Liver (tissue), 9 donors: ENCODE data around the gene RAB15. TPM values are rescaled to one million over a fixed set of nuclear protein-coding genes. Genes with fewer than 3 reads are reported as not detected.

Experiments
- DNase-seq: peaks from one replicate; pipeline ENCODE4 v3.0.0-alpha.2; 2017; ENCODE audit warnings: low spot score
- H3K27ac ChIP-seq, 2 donors: one replicate each; pipeline ENCODE4 v1.7.0; 2013; ENCODE audit warnings: inconsistent platforms in 2 of 2, low read length in 2 of 2, control low read depth in 1 of 2, low read depth in 1 of 2, mild to moderate bottlenecking in 1 of 2
- H3K27me3 ChIP-seq, 4 donors: one replicate each; pipeline versions ENCODE4 v1.6.1 to v1.7.0; 2013; ENCODE audit warnings: low read length in 3 of 4, inconsistent platforms in 1 of 4, mild to moderate bottlenecking in 1 of 4, moderate library complexity in 1 of 4; ENCODE audit not compliant: control insufficient read depth in 4 of 4, insufficient read depth in 4 of 4
- H3K36me3 ChIP-seq, 4 donors: one replicate each; pipeline versions ENCODE4 v1.6.1 to v1.7.0; 2013; ENCODE audit warnings: low read length in 3 of 4, mild to moderate bottlenecking in 3 of 4, low read depth in 1 of 4, moderate library complexity in 1 of 4; ENCODE audit not compliant: control insufficient read depth in 4 of 4, insufficient read depth in 3 of 4
- H3K4me1 ChIP-seq, 4 donors: one replicate each; pipeline versions ENCODE4 v1.6.1 to v1.7.0; 2013; ENCODE audit warnings: low read length in 3 of 4, mild to moderate bottlenecking in 3 of 4, moderate library complexity in 1 of 4; ENCODE audit not compliant: control insufficient read depth in 4 of 4, insufficient read depth in 4 of 4
- H3K4me3 ChIP-seq, 3 donors: one replicate each; pipeline versions ENCODE4 v1.6.1 to v1.7.0; 2013; ENCODE audit warnings: low read length in 3 of 3, control low read depth in 1 of 3, low read depth in 1 of 3, mild to moderate bottlenecking in 1 of 3
- H3K9ac ChIP-seq, 2 donors: one replicate each; pipeline ENCODE4 v1.7.0; 2013; ENCODE audit warnings: low read length in 2 of 2, mild to moderate bottlenecking in 2 of 2, moderate library complexity in 2 of 2, control low read depth in 1 of 2, low read depth in 1 of 2
- H3K9me3 ChIP-seq, 4 donors: one replicate each; pipeline versions ENCODE4 v1.6.1 to v1.7.0; 2013; ENCODE audit warnings: low read length in 3 of 4; ENCODE audit not compliant: control insufficient read depth in 4 of 4
- ATF3 ChIP-seq: IDR thresholded peaks from 2 replicates; pipeline ENCODE4 v1.6.1; 2016; ENCODE audit warnings: antibody characterized with exemption
- CTCF ChIP-seq: fragments of 150-350 bp; IDR thresholded peaks from 2 replicates; pipeline ENCODE4 v1.5.1; 2017; ENCODE audit warnings: improper control_type of control experiment, low read depth, low read length; ENCODE audit not compliant: missing input control
- EGR1 ChIP-seq, 2 donors: IDR thresholded peaks; 2 replicates each; pipeline ENCODE4 v1.6.1; 2016 to 2018; ENCODE audit warnings: antibody characterized with exemption in 2 of 2, low read depth in 2 of 2
- FOXA1 ChIP-seq: IDR thresholded peaks from 2 replicates; pipeline ENCODE4 v1.6.1; 2016; ENCODE audit warnings: antibody characterized with exemption
- FOXA2 ChIP-seq: IDR thresholded peaks from 2 replicates; pipeline ENCODE4 v1.6.1; 2016; ENCODE audit warnings: antibody characterized with exemption
- GABPA ChIP-seq, 2 donors: IDR thresholded peaks in 1 of 2; conservative IDR thresholded peaks in 1 of 2; 2 replicates each; pipeline ENCODE4 v1.6.1; 2016; ENCODE audit warnings: antibody characterized with exemption in 2 of 2, mild to moderate bottlenecking in 1 of 2, moderate library complexity in 1 of 2
- HNF4A ChIP-seq, 2 donors: conservative IDR thresholded peaks; 2 replicates each; pipeline ENCODE4 v1.6.1; 2016; ENCODE audit warnings: antibody characterized with exemption in 2 of 2, mild to moderate bottlenecking in 2 of 2
- HNF4G ChIP-seq: IDR thresholded peaks from 2 replicates; pipeline ENCODE4 v1.6.1; 2016; ENCODE audit warnings: antibody characterized with exemption
- JUND ChIP-seq, 2 donors: IDR thresholded peaks; 2 replicates each; pipeline ENCODE4 v1.6.1; 2016; ENCODE audit warnings: antibody characterized with exemption in 2 of 2
- MAX ChIP-seq: IDR thresholded peaks from 2 replicates; pipeline ENCODE4 v1.6.1; 2016; ENCODE audit warnings: antibody characterized with exemption
- RAD21 ChIP-seq, 2 donors: IDR thresholded peaks; 2 replicates each; pipeline ENCODE4 v1.6.1; 2016; ENCODE audit warnings: antibody characterized with exemption in 2 of 2, mild to moderate bottlenecking in 2 of 2
- RXRA ChIP-seq, 2 donors: IDR thresholded peaks; 2 replicates each; pipeline ENCODE4 v1.6.1; 2017 to 2018; ENCODE audit warnings: antibody characterized with exemption in 2 of 2, mild to moderate bottlenecking in 1 of 2
- SP1 ChIP-seq: IDR thresholded peaks from 2 replicates; pipeline ENCODE4 v1.6.1; 2018; ENCODE audit warnings: antibody characterized with exemption, mild to moderate bottlenecking
- TAF1 ChIP-seq: conservative IDR thresholded peaks from 2 replicates; pipeline ENCODE4 v1.6.1; 2016; ENCODE audit warnings: antibody characterized with exemption, mild to moderate bottlenecking
- YY1 ChIP-seq: IDR thresholded peaks from 2 replicates; pipeline ENCODE4 v1.6.1; 2016; ENCODE audit warnings: antibody characterized with exemption, mild to moderate bottlenecking
- ZBTB33 ChIP-seq: IDR thresholded peaks from 2 replicates; pipeline ENCODE4 v1.6.1; 2016; ENCODE audit warnings: antibody characterized with exemption
- WGBS: extraction: QIAGEN DNeasy Blood & Tissue Kit; methylation state at CpG from one replicate; pipeline ENCODE4 v1.1.7; 2013; 5-methylcytosine and 5-hydroxymethylcytosine counted together
- polyA plus RNA-seq, 2 donors: library from polyadenylated mRNA; stranded (reverse) in 1 of 2; unstranded in 1 of 2; fragments of 200-250 nt in 1 of 2; fragments of >200 nt in 1 of 2; fragmentation: Nextera tagmentation in 1 of 2; extraction: Ambion mirVana in 1 of 2; gene quantifications; one replicate each; pipeline versions ENCODE4 v1.2.1 to v1.2.3, GENCODE V29; 2013 to 2015
- total RNA-seq, 2 donors: library from RNA; depleted of rRNA; stranded (reverse); fragments of >200 nt; gene quantifications; one replicate each; pipeline ENCODE4 v1.2.3, GENCODE V29; 2014
- TF ChIP-seq, protein P1 (sequence below): IDR thresholded peaks from 2 replicates; pipeline ENCODE4 v1.6.1; 2016; ENCODE audit warnings: antibody characterized with exemption, mild to moderate bottlenecking
- donor health status: healthy.
- donor health status: healthy.
- donor health status: healthy.
- donor health status: healthy.
- donor health status: healthy.

RAB15 gene
- total and polyA plus RNA-seq, 4 donors: 5.5 to 18.0 (median 11.1) TPM

- H3K27ac ChIP-seq: no peak overlapping the region
- DNase-seq: no peak
- H3K4me3 ChIP-seq: no peak overlapping the region
- H3K9ac ChIP-seq: no peak overlapping the region
- peaks cover 0 to 2% (median 0%) of the 10 kb centered on the region in 4 donors for H3K36me3 ChIP-seq
- no peaks in the 10 kb centered on the region for H3K9me3 ChIP-seq
- WGBS: 96% methylated on average over 2 of the region's 2 CpGs
- peaks cover 0 to 12% (median 7%) of the 10 kb centered on the region in 4 donors for H3K4me1 ChIP-seq
- H3K27me3 ChIP-seq: no peaks in the 10 kb centered on the region
- TF ChIP-seq HNF4G (no peak), SP1 (no peak), EGR1 (IDR thresholded peaks at IDR 0.05; ENCODE audit: low read depth in 2 of 2) (no peak), RXRA (IDR thresholded peaks at IDR 0.05) (no peak), JUND (IDR thresholded peaks at IDR 0.05) (no peak), GABPA (IDR thresholded peaks at IDR 0.05 in 1 of 2, conservative IDR thresholded peaks at IDR 0.05 in 1 of 2) (no peak), ATF3 (no peak)
- TF ChIP-seq, protein P1, sequence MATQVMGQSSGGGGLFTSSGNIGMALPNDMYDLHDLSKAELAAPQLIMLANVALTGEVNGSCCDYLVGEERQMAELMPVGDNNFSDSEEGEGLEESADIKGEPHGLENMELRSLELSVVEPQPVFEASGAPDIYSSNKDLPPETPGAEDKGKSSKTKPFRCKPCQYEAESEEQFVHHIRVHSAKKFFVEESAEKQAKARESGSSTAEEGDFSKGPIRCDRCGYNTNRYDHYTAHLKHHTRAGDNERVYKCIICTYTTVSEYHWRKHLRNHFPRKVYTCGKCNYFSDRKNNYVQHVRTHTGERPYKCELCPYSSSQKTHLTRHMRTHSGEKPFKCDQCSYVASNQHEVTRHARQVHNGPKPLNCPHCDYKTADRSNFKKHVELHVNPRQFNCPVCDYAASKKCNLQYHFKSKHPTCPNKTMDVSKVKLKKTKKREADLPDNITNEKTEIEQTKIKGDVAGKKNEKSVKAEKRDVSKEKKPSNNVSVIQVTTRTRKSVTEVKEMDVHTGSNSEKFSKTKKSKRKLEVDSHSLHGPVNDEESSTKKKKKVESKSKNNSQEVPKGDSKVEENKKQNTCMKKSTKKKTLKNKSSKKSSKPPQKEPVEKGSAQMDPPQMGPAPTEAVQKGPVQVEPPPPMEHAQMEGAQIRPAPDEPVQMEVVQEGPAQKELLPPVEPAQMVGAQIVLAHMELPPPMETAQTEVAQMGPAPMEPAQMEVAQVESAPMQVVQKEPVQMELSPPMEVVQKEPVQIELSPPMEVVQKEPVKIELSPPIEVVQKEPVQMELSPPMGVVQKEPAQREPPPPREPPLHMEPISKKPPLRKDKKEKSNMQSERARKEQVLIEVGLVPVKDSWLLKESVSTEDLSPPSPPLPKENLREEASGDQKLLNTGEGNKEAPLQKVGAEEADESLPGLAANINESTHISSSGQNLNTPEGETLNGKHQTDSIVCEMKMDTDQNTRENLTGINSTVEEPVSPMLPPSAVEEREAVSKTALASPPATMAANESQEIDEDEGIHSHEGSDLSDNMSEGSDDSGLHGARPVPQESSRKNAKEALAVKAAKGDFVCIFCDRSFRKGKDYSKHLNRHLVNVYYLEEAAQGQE: no peak
Observed at GRCh38 chr14:64958201-64958600, 13.9 kb downstream of the RAB15 start.

DNA sequence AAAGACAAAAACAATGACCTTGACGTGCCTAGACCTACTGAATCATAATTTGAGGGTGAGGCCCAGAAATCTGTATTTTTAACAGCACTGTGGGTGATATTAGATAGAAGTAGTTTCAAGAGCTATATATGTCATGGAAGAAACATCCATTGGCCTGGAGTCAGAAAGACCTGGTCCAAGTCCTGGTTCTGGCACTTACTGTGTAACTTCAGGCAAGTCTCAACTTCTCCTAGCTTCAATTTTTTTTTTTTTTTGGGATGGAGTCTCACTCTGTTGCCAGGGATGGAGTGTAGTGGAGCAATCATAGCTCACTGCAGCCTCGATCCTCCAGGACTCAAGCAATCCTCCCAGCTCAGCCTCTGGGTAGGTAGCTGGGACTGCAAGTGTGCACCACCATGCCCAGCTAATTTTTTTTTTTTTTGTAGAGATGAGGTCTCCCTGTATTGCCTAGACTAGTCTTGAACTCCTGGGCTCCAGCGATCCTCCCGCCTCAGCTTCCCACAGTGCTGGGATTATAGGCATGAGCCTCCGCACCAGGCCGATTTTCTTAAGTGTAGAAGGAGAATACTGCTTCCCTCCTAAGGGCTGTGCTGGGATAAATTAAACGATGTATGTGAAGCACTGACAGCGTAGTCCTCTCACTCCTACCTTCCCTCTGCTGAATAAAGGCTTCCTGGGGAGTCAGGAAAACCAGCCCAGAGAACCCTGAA lies 15.3 kb downstream of the RAB15 start:
- Histone ChIP-seq H3K27ac (no peak overlapping the region), H3K27me3 (no peaks in the 10 kb centered on the region), H3K36me3 (peaks cover 0 to 2% (median 0%) of the 10 kb centered on the region in 4 donors), H3K4me1 (peaks cover 0 to 12% (median 7%) of the 10 kb centered on the region in 4 donors), H3K4me3 (no peak overlapping the region), H3K9me3 (no peaks in the 10 kb centered on the region), H3K9ac (no peak overlapping the region)
- TF ChIP-seq ZBTB33 (no peak), RAD21 (IDR thresholded peaks at IDR 0.05) (no peak), HNF4G (no peak), EGR1 (IDR thresholded peaks at IDR 0.05; ENCODE audit: low read depth in 2 of 2) (no peak), TAF1 (no peak), YY1 (no peak), FOXA1 (no peak), CTCF (no peak), SP1 (no peak), MAX (no peak), GABPA (IDR thresholded peaks at IDR 0.05 in 1 of 2, conservative IDR thresholded peaks at IDR 0.05 in 1 of 2) (no peak), FOXA2 (no peak), RXRA (IDR thresholded peaks at IDR 0.05) (no peak), JUND (IDR thresholded peaks at IDR 0.05) (no peak), ATF3 (no peak), HNF4A (conservative IDR thresholded peaks at IDR 0.05) (no peak)
- TF ChIP-seq, protein P1: no peak
- no peak for DNase-seq
- 95% methylated on average over 8 of the region's 8 CpGs for WGBS
